ENCODE data around the gene RPTOR.
"Not testable (repeated sequence)": the region's sequence is repeated elsewhere in the genome, so short reads cannot be mapped to it uniquely, and the experiment has no call there.

RPTOR gene

GRCh38 chr17:80799538-80800480, 255.2 kb downstream of the RPTOR start:
- DNase-seq (ENCODE audit: low spot score), result no peak

- DNase-seq (ENCODE audit: low spot score), result no peak
Observed at GRCh38 chr17:80800481-80801391, 256.1 kb downstream of the RPTOR start.

GRCh38 chr17:80802626-80803450, 258.2 kb downstream of the RPTOR start:
- no peak for DNase-seq (ENCODE audit: low spot score)

GRCh38 chr17:80803451-80804428, 259.1 kb downstream of the RPTOR start:
- no peak for DNase-seq (ENCODE audit: low spot score)

- DNase-seq (ENCODE audit: low spot score), result no peak
Observed at GRCh38 chr17:80804466-80804865, 259.8 kb downstream of the RPTOR start.

- no peak for DNase-seq (ENCODE audit: low spot score)
Observed at GRCh38 chr17:80805032-80805751, 260.6 kb downstream of the RPTOR start.

- no peak for DNase-seq (ENCODE audit: low spot score)
Observed at GRCh38 chr17:80807014-80807413, 262.4 kb downstream of the RPTOR start.

- no peak for DNase-seq (ENCODE audit: low spot score)
Observed at GRCh38 chr17:80807882-80808281, 263.2 kb downstream of the RPTOR start.

- DNase-seq (ENCODE audit: low spot score), result no peak
Observed at GRCh38 chr17:80811181-80812105, 266.8 kb downstream of the RPTOR start.

GRCh38 chr17:80812362-80813088, 267.9 kb downstream of the RPTOR start:
- DNase-seq (ENCODE audit: low spot score), result no peak

- DNase-seq (ENCODE audit: low spot score), result no peak
Observed at GRCh38 chr17:80813318-80813717, 268.7 kb downstream of the RPTOR start.

GRCh38 chr17:80814491-80814890, 269.9 kb downstream of the RPTOR start:
- no peak for DNase-seq (ENCODE audit: low spot score)

- no peak for DNase-seq (ENCODE audit: low spot score)
Observed at GRCh38 chr17:80815151-80815681, 270.6 kb downstream of the RPTOR start.

GRCh38 chr17:80815718-80816117, 271.1 kb downstream of the RPTOR start:
- DNase-seq (ENCODE audit: low spot score), result not testable (repeated sequence)

- no peak for DNase-seq (ENCODE audit: low spot score)
Observed at GRCh38 chr17:80816241-80817103, 271.8 kb downstream of the RPTOR start.

- DNase-seq (ENCODE audit: low spot score), result no peak
Observed at GRCh38 chr17:80817321-80817845, 272.7 kb downstream of the RPTOR start.

GRCh38 chr17:80817861-80818260, 273.2 kb downstream of the RPTOR start:
- no peak for DNase-seq (ENCODE audit: low spot score)

Measured in hematopoietic multipotent progenitor cell treated with erythropoietin and hydrocortisone succinate and interleukin-3 and kit ligand, for 15 days (in vitro differentiated cells).